Suppressor macrophage (primary cell): ENCODE results near the gene ARFRP1.

Source experiments
- DNase-seq, 4 experiments: peaks; one replicate each; pipeline ENCODE4 v3.0.0-alpha.2; 2020 to 2022

The ARFRP1 gene

GRCh38 chr20:63743210-63743970 lies 35.6 kb upstream of the ARFRP1 start:
- no peak for DNase-seq

GRCh38 chr20:63742381-63743024 lies 34.7 kb upstream of the ARFRP1 start:
- no peak for DNase-seq

GRCh38 chr20:63741676-63742380 lies 34.1 kb upstream of the ARFRP1 start:
- no peak for DNase-seq

GRCh38 chr20:63741354-63741675 lies 33.5 kb upstream of the ARFRP1 start:
- no peak for DNase-seq

- DNase-seq: peak; percentile 64 to 83 (median 74)
These were observed 33.0 kb upstream of the ARFRP1 start for GRCh38 chr20:63740627-63741353.

- DNase-seq: peak in 3 of 4 experiments; percentile 30 to 69 (median 60)
These were observed 32.4 kb upstream of the ARFRP1 start for GRCh38 chr20:63740070-63740626.

- peak; percentile 89 to 97 (median 94) for DNase-seq
These were observed 31.6 kb upstream of the ARFRP1 start, which contains the start of gene SLC2A4RG for GRCh38 chr20:63739130-63740069. TSS of gene SLC2A4RG (plus strand) at chr20:63739776. CDS start at chr20:63739913, 137 bp downstream.

GRCh38 chr20:63738687-63739129 lies 30.9 kb upstream of the ARFRP1 start:
- peak; percentile 27 to 67 (median 43) for DNase-seq

- DNase-seq: peak in 3 of 4 experiments; percentile 19 to 47 (median 32)
These were observed 30.3 kb upstream of the ARFRP1 start for GRCh38 chr20:63737945-63738686.

- no peak for DNase-seq
These were observed 29.8 kb upstream of the ARFRP1 start for GRCh38 chr20:63737695-63737944.

GRCh38 chr20:63736893-63737694 lies 29.3 kb upstream of the ARFRP1 start:
- DNase-seq: no peak

GRCh38 chr20:63735859-63736718 lies 28.3 kb upstream of the ARFRP1 start, which contains the start of gene LIME1:
TSS of gene LIME1 (plus strand) at chr20:63736664. CDS start at chr20:63737550, 886 bp downstream.
- peak in 3 of 4 experiments; percentile 23 to 33 (median 23) for DNase-seq

GRCh38 chr20:63734946-63735858 lies 27.4 kb upstream of the ARFRP1 start:
- DNase-seq: no peak

- DNase-seq: no peak
These were observed 26.6 kb upstream of the ARFRP1 start for GRCh38 chr20:63734111-63734945.

- DNase-seq: no peak
These were observed 25.9 kb upstream of the ARFRP1 start for GRCh38 chr20:63733579-63734081.

- DNase-seq: no peak
These were observed 25.3 kb upstream of the ARFRP1 start for GRCh38 chr20:63733117-63733516.
